HCT116 (cell line): Measurements from ENCODE around the gene TBC1D14. TPM values are rescaled to one million over a fixed set of nuclear protein-coding genes. Genes with fewer than 3 reads are reported as not detected.
A peak's percentile ranks its signal among the peaks of the same experiment; 100 is the strongest.

ENCODE experiments used
- ATAC-seq: fragments of 200-7000 bp; cut with Tn5 transposase; 2 replicates; pipeline ENCODE4 v1.9.1; 2020; ENCODE audit warnings: mild to moderate bottlenecking, moderate library complexity
- BruUV-seq: library from RNA; stranded (reverse); fragments of 400-500 nt; replicated peaks from 2 replicates; lab custom pipeline; 2021; lab: Mats Ljungman, UMichigan
- CTCF ChIA-PET: fragments of 300-600 bp; sonication (Branson Sonifier 250); formaldehyde crosslinking; loops from one replicate; lab custom pipeline; 2021; ENCODE audit warnings: antibody characterized with exemption; lab: Charles Lee
- POLR2A ChIA-PET: fragments of 300-600, 350-600 bp; sonication (Branson Sonifier 250); formaldehyde crosslinking; loops from one replicate; lab custom pipeline; 2021; ENCODE audit warnings: antibody characterized with exemption; lab: Charles Lee
- RAD21 ChIA-PET, 2 experiments: fragments of 300-600 bp; sonication (Branson Sonifier 250); formaldehyde crosslinking; loops; one replicate each; lab custom pipeline; 2023; ENCODE audit warnings: low total read pairs in 2 of 2; ENCODE audit not compliant: uncharacterized antibody in 2 of 2, unreplicated experiment in 2 of 2, low non-redundant PET in 1 of 2; lab: Charles Lee
- DNase-seq: peaks from one replicate; pipeline ENCODE4 v3.0.0-alpha.2; 2010; ENCODE audit warnings: low read depth, low spot score
- H2AFZ ChIP-seq: fragments of 200-600 bp; shearing (Covaris generic), sonication (generic); 2 replicates; pipeline ENCODE4 v1.6.1; 2017; ENCODE audit warnings: low read depth, mixed run types, mixed read lengths, antibody characterized with exemption, low read length; ENCODE audit not compliant: poor library complexity, severe bottlenecking
- H3K27ac ChIP-seq: 2 replicates; pipeline ENCODE4 v1.5.1; 2012; ENCODE audit warnings: low read depth, low read length
- H3K27me3 ChIP-seq: fragments of 200-600 bp; sonication (generic); 2 replicates; pipeline ENCODE4 v1.6.1; 2016; ENCODE audit warnings: mixed run types, low read length, mixed read lengths; ENCODE audit not compliant: insufficient read depth
- H3K36me3 ChIP-seq, 2 experiments: fragments of 200-500 bp in 1 of 2; fragments of 200-600 bp in 1 of 2; sonication (Bioruptor generic) in 1 of 2; sonication (generic) in 1 of 2; 2 replicates each; pipeline versions ENCODE4 v1.5.1 to v1.6.1; 2014 to 2016; ENCODE audit warnings: low read length in 2 of 2, inconsistent platforms in 1 of 2, mixed read lengths in 1 of 2, mixed run types in 1 of 2; ENCODE audit not compliant: insufficient read depth in 2 of 2, control insufficient read depth in 1 of 2
- H3K4me1 ChIP-seq, 2 experiments: fragments of 200-600 bp in 1 of 2; sonication (generic) in 1 of 2; 2 replicates each; pipeline versions ENCODE4 v1.5.1 to v1.6.1; 2012 to 2017; ENCODE audit warnings: low read length in 2 of 2, inconsistent platforms in 1 of 2, mild to moderate bottlenecking in 1 of 2, mixed read lengths in 1 of 2, mixed run types in 1 of 2, moderate library complexity in 1 of 2; ENCODE audit not compliant: insufficient read depth in 2 of 2, control insufficient read depth in 1 of 2
- H3K4me2 ChIP-seq: fragments of 200-600 bp; sonication (generic); 2 replicates; pipeline ENCODE4 v1.6.1; 2017; ENCODE audit warnings: mixed run types, low read length, mixed read lengths
- H3K4me3 ChIP-seq, 2 experiments: fragments of 200-600 bp in 1 of 2; sonication (generic) in 1 of 2; replicated peaks in 1 of 2; 2 replicates each; pipeline ENCODE4 v1.5.1; 2011 to 2016; ENCODE audit warnings: low read length in 2 of 2, control low read depth in 1 of 2, low read depth in 1 of 2, mild to moderate bottlenecking in 1 of 2, mixed read lengths in 1 of 2, mixed run types in 1 of 2
- H3K79me2 ChIP-seq: fragments of 200-600 bp; sonication (generic); 2 replicates; pipeline ENCODE4 v1.6.1; 2017; ENCODE audit warnings: mild to moderate bottlenecking, mixed run types, low read length, moderate library complexity, mixed read lengths; ENCODE audit not compliant: insufficient read depth
- H3K9ac ChIP-seq: fragments of 200-600 bp; sonication (generic); 2 replicates; pipeline ENCODE4 v1.6.1; 2016; ENCODE audit warnings: low read length, mixed read lengths
- H3K9me2 ChIP-seq: fragments of 200-600 bp; sonication (generic), shearing (Covaris generic); 2 replicates; pipeline ENCODE4 v1.6.1; 2017; ENCODE audit warnings: mixed run types, mild to moderate bottlenecking, moderate library complexity; ENCODE audit not compliant: insufficient read depth
- H3K9me3 ChIP-seq, 2 experiments: fragments of 200-500 bp in 1 of 2; fragments of 200-600 bp in 1 of 2; sonication (Bioruptor generic) in 1 of 2; sonication (generic) in 1 of 2; 2 replicates each; pipeline ENCODE4 v1.6.1; 2014 to 2017; ENCODE audit warnings: low read length in 2 of 2, mixed read lengths in 2 of 2, inconsistent platforms in 1 of 2, low read depth in 1 of 2, mild to moderate bottlenecking in 1 of 2, mixed run types in 1 of 2, moderate library complexity in 1 of 2; ENCODE audit not compliant: control insufficient read depth in 1 of 2, insufficient read depth in 1 of 2
- H4K20me1 ChIP-seq: fragments of 200-600 bp; sonication (generic), shearing (Covaris generic); 2 replicates; pipeline ENCODE4 v1.6.1; 2017; ENCODE audit warnings: mixed run types, mild to moderate bottlenecking, moderate library complexity; ENCODE audit not compliant: insufficient read depth
- ATF3 ChIP-seq: IDR thresholded peaks from 2 replicates; pipeline ENCODE4 v1.6.1; 2012
- CEBPB ChIP-seq: IDR thresholded peaks from 2 replicates; pipeline ENCODE4 v1.6.1; 2012; ENCODE audit warnings: low read depth
- CTCF ChIP-seq, 3 experiments: fragments of 200-600 bp in 1 of 3; sonication (generic) in 1 of 3; IDR thresholded peaks in 2 of 3; conservative IDR thresholded peaks in 1 of 3; 2 replicates each; pipeline ENCODE4 v1.5.1; 2012 to 2017; ENCODE audit warnings: low read depth in 2 of 3, low read length in 2 of 3, antibody characterized with exemption in 1 of 3, borderline replicate concordance in 1 of 3, control low read depth in 1 of 3, mild to moderate bottlenecking in 1 of 3, mixed read lengths in 1 of 3, mixed run types in 1 of 3, moderate library complexity in 1 of 3; ENCODE audit not compliant: insufficient read depth in 1 of 3
- EGR1 ChIP-seq: IDR thresholded peaks from 2 replicates; pipeline ENCODE4 v1.6.1; 2012; ENCODE audit warnings: low read depth
- EZH2 ChIP-seq: fragments of 200-600 bp; sonication (generic); IDR thresholded peaks from 2 replicates; pipeline ENCODE4 v1.6.1; 2017; ENCODE audit warnings: antibody characterized with exemption, mixed run types
- EZH2phosphoT487 ChIP-seq: fragments of 200-600 bp; IDR thresholded peaks from 2 replicates; pipeline ENCODE4 v1.6.1; 2018; ENCODE audit warnings: antibody characterized with exemption, borderline replicate concordance
- JUND ChIP-seq: IDR thresholded peaks from 2 replicates; pipeline ENCODE4 v1.6.1; 2012
- POLR2AphosphoS5 ChIP-seq: IDR thresholded peaks from 2 replicates; pipeline ENCODE4 v1.6.1; 2011; ENCODE audit warnings: mild to moderate bottlenecking, low read depth, low read length, moderate library complexity
- TCF7L2 ChIP-seq: IDR thresholded peaks from 2 replicates; pipeline ENCODE4 v1.7.0; 2011; ENCODE audit warnings: borderline replicate concordance, inconsistent platforms; ENCODE audit not compliant: insufficient read depth, insufficient read length; ENCODE audit errors: extremely low read depth
- ZNF274 ChIP-seq: fragments of 200-500 bp; sonication (Bioruptor generic); IDR thresholded peaks from 2 replicates; pipeline ENCODE4 v1.6.1; 2014; ENCODE audit warnings: mild to moderate bottlenecking, low read depth, low read length, inconsistent platforms
- intact Hi-C: fragments of 100-400 bp; cut with micrococcal nuclease; formaldehyde crosslinking; loops from 2 replicates; pipeline ENCODE4 v1.10.0; 2022
- total RNA-seq: library from RNA; stranded (reverse); gene quantifications from one replicate; pipeline ENCODE4 v1.2.1, GENCODE V29; 2021; ENCODE audit not compliant: unreplicated experiment

Gene TBC1D14
- total RNA-seq, 1 experiment from 2014 or later = 62.9 TPM

GRCh38 chr4:7061815-7062214, 152.2 kb downstream of the TBC1D14 start:
- POLR2A ChIA-PET = no interaction called here
- intact Hi-C loops = no loop called here
- no TSS peak for BruUV-seq
- H3K27me3 ChIP-seq = no peaks in the 10 kb centered on the region
- peaks cover 5 to 8% of the 10 kb centered on the region in 2 experiments; a peak in 3 of 4 replicates for H3K4me1 ChIP-seq
- TF ChIP-seq POLR2AphosphoS5 (peak; percentile 25; the same call in 1 of the 2 replicates), JUND (no peak)
- TF ChIP-seq, all 23 proteins: peak for 1
- no peak overlapping the region for H2AFZ ChIP-seq
- DNase-seq (no peak), ATAC-seq (no peak)
- H3K79me2 ChIP-seq = peaks cover 57% of the 10 kb centered on the region
- H3K27ac ChIP-seq = no peak overlapping the region
- no peak overlapping the region for H3K4me3 ChIP-seq
- no peaks in the 10 kb centered on the region for H3K9me2 ChIP-seq
- H3K9ac ChIP-seq = no peak overlapping the region
- no peaks in the 10 kb centered on the region for H4K20me1 ChIP-seq
- RAD21 ChIA-PET = no interaction called here
- H3K4me2 ChIP-seq = no peak overlapping the region
- H3K9me3 ChIP-seq = no peaks in the 10 kb centered on the region
- CTCF ChIA-PET = interaction anchor here (1.8 kb wide), 1 partner anchor 19 kb away, joined by 6 read pairs; the partner anchor contains the start of gene TADA2B
- peaks cover 36 to 56% of the 10 kb centered on the region in 2 experiments for H3K36me3 ChIP-seq

GRCh38 chr4:7062816-7063215, 153.2 kb downstream of the TBC1D14 start:
- no TSS peak for BruUV-seq
- CTCF ChIA-PET = interaction anchor here (1.8 kb wide), 1 partner anchor 20 kb away, joined by 6 read pairs; the partner anchor contains the start of gene TADA2B

More at GRCh38 chr4:7062816-7063215, 153.2 kb downstream of the TBC1D14 start:
- Histone ChIP-seq H3K9me2 (no peaks in the 10 kb centered on the region), H3K36me3 (peaks cover 36 to 58% of the 10 kb centered on the region in 2 experiments), H3K79me2 (peaks cover 67% of the 10 kb centered on the region), H3K4me3 (no peak overlapping the region), H3K9ac (no peak overlapping the region), H3K27ac (no peak overlapping the region), H3K27me3 (no peaks in the 10 kb centered on the region), H2AFZ (no peak overlapping the region), H4K20me1 (no peaks in the 10 kb centered on the region), H3K9me3 (no peaks in the 10 kb centered on the region), H3K4me1 (peaks cover 5 to 11% of the 10 kb centered on the region in 2 experiments; a peak in 3 of 4 replicates), H3K4me2 (no peak overlapping the region)
- intact Hi-C loops = no loop called here
- DNase-seq (no peak), ATAC-seq (no peak)
- TF ChIP-seq ATF3 = no peak
- TF ChIP-seq CEBPB = no peak
- no peak for TF ChIP-seq TCF7L2
- no peak for TF ChIP-seq EZH2phosphoT487
- TF ChIP-seq POLR2AphosphoS5 = no peak
- no peak for TF ChIP-seq JUND
- no peak for TF ChIP-seq EGR1
- TF ChIP-seq EZH2 = no peak
- no peak for TF ChIP-seq ZNF274
- TF ChIP-seq CTCF (IDR thresholded peaks at IDR 0.05 in 2 of 3, conservative IDR thresholded peaks at IDR 0.05 in 1 of 3; ENCODE audit: borderline replicate concordance in 1 of 3, insufficient read depth in 1 of 3, low read depth in 2 of 3, low read length in 2 of 3) = no peak
- ChIA-PET POLR2A (no interaction called here), RAD21 (no interaction called here)
